Measurements from ENCODE around the gene DPP7. TPM values are rescaled to one million over a fixed set of nuclear protein-coding genes. Genes with fewer than 3 reads are reported as not detected.
A peak's percentile ranks its signal among the peaks of the same experiment; 100 is the strongest.

DPP7 gene
- total and polyA plus RNA-seq, 10 of the 15 experiments (the other 5 are each of a cell fraction or from before 2014, with no cell fraction given), result 0.68 to 245 (median 106) TPM

- TF ChIP-seq REST (IDR thresholded peaks at IDR 0.05; ENCODE audit: low read depth, low read length) (no peak), ETV6 (conservative IDR thresholded peaks at IDR 0.05 in 1 of 2, IDR thresholded peaks at IDR 0.05 in 1 of 2; ENCODE audit: borderline replicate concordance in 1 of 2, low read depth in 1 of 2) (no peak), TCF7 (IDR thresholded peaks at IDR 0.05; ENCODE audit: borderline replicate concordance) (no peak), TCF3 (IDR thresholded peaks at IDR 0.05; ENCODE audit: borderline replicate concordance, insufficient read depth, low read depth, low read length) (no peak), HDAC6 (IDR thresholded peaks at IDR 0.05; ENCODE audit: unreplicated experiment) (no peak), CBX5 (IDR thresholded peaks at IDR 0.05; ENCODE audit: low read depth) (no peak), NKRF (conservative IDR thresholded peaks at IDR 0.05) (no peak; the same call in none of the 2 replicates), RELA (IDR thresholded peaks at IDR 0.05; ENCODE audit: borderline replicate concordance, partially characterized antibody) (peak; percentile 52), SMAD1 (IDR thresholded peaks at IDR 0.05; ENCODE audit: low read depth, partially characterized antibody) (no peak), HDAC2 (IDR thresholded peaks at IDR 0.05) (no peak), CHD1 (IDR thresholded peaks at IDR 0.05; ENCODE audit: low read depth, low read length) (peak; percentile 58; the same call in 1 of the 2 replicates), CBX3 (IDR thresholded peaks at IDR 0.05; ENCODE audit: borderline replicate concordance, low read depth) (no peak), PAX5 (IDR thresholded peaks at IDR 0.05; ENCODE audit: borderline replicate concordance, low read depth, low read length) (no peak), MXI1 (IDR thresholded peaks at IDR 0.05; ENCODE audit: low read depth, low read length) (peak; percentile 98), POLR2AphosphoS2 (IDR thresholded peaks at IDR 0.05; ENCODE audit: low read depth, low read length) (peak; percentile 67), ZBTB11 (CRISPR knock-in tag; IDR thresholded peaks at IDR 0.05) (no peak), RAD51 (IDR thresholded peaks at IDR 0.05) (no peak), NR2F1 (conservative IDR thresholded peaks at IDR 0.05) (no peak), IRF5 (IDR thresholded peaks at IDR 0.05; ENCODE audit: borderline replicate concordance) (no peak), BACH1 (IDR thresholded peaks at IDR 0.05; ENCODE audit: borderline replicate concordance) (peak; percentile 73)
Measured at GRCh38 chr9:137129456-137130175, 15.1 kb upstream of the DPP7 start (continued).
